H1 (cell line): ENCODE measurements around the gene ISLR2. TPM values are rescaled to one million over a fixed set of nuclear protein-coding genes. Genes with fewer than 3 reads are reported as not detected.

Source experiments
- CTCF ChIA-PET: fragments of 300-600 bp; sonication (Branson Sonifier 250); formaldehyde crosslinking; loops from one replicate; lab custom pipeline; 2021; ENCODE audit not compliant: partially characterized antibody; lab: Charles Lee
- POLR2A ChIA-PET: fragments of 300-600 bp; sonication (Branson Sonifier 250); formaldehyde crosslinking; loops from one replicate; lab custom pipeline; 2021; ENCODE audit warnings: inconsistent platforms; ENCODE audit not compliant: partially characterized antibody; lab: Charles Lee
- DNase-seq, 2 experiments: peaks; one replicate each; pipeline versions ENCODE4 v3.0.0 to v3.0.0-alpha.2; 2010 to 2022; ENCODE audit warnings: low spot score in 2 of 2, low read depth in 1 of 2, mixed read lengths in 1 of 2
- FAIRE-seq: peaks from 2 replicates; lab custom pipeline; 2011; peaks lifted over from hg19 to GRCh38; lab: Jason Lieb, UNC
- H2AFZ ChIP-seq: 2 replicates; pipeline ENCODE4 v1.8.1; 2012; ENCODE audit warnings: low read length, inconsistent platforms
- H2AK5ac ChIP-seq: 2 replicates; pipeline ENCODE4 v1.6.1; 2013; ENCODE audit warnings: low read depth, low read length
- H2BK120ac ChIP-seq: replicated peaks from 2 replicates; pipeline ENCODE3; 2013; ENCODE audit warnings: low read depth, low read length, inconsistent platforms
- H2BK12ac ChIP-seq: 2 replicates; pipeline ENCODE4 v1.6.1; 2013; ENCODE audit warnings: low read depth, low read length
- H2BK15ac ChIP-seq: 2 replicates; pipeline ENCODE4 v1.6.1; 2013; ENCODE audit warnings: low read length
- H2BK20ac ChIP-seq: 2 replicates; pipeline ENCODE4 v1.6.1; 2013; ENCODE audit warnings: low read length
- H2BK5ac ChIP-seq: 2 replicates; pipeline ENCODE4 v1.6.1; 2013; ENCODE audit warnings: low read depth, low read length
- H3K14ac ChIP-seq: 2 replicates; pipeline ENCODE4 v1.6.1; 2013; ENCODE audit warnings: inconsistent platforms; ENCODE audit not compliant: insufficient read length
- H3K18ac ChIP-seq: 2 replicates; pipeline ENCODE4 v1.6.1; 2013; ENCODE audit warnings: low read length; ENCODE audit errors: extremely low read depth
- H3K23ac ChIP-seq: 2 replicates; pipeline ENCODE4 v1.6.1; 2013; ENCODE audit warnings: inconsistent platforms; ENCODE audit not compliant: insufficient read length
- H3K23me2 ChIP-seq: 2 replicates; pipeline ENCODE4 v1.6.1; 2013; ENCODE audit warnings: low read depth, low read length
- H3K27ac ChIP-seq: 2 replicates; pipeline ENCODE4 v1.6.1; 2011; ENCODE audit warnings: low read depth, low read length, inconsistent platforms
- H3K27me3 ChIP-seq, 4 experiments: replicated peaks in 1 of 4; 1 replicate in 1 of 4; 2 replicates in 3 of 4; pipeline versions ENCODE4 v1.6.1 to v1.8.1; 2011 to 2013; ENCODE audit warnings: low read length in 3 of 4, mild to moderate bottlenecking in 3 of 4, inconsistent platforms in 2 of 4, mixed read lengths in 2 of 4, moderate library complexity in 1 of 4; ENCODE audit not compliant: control insufficient read depth in 3 of 4, insufficient read depth in 3 of 4; ENCODE audit errors: extremely low read depth in 1 of 4
- H3K36me3 ChIP-seq, 4 experiments: 2 replicates each; pipeline versions ENCODE4 v1.6.1 to v1.8.1; 2011 to 2013; ENCODE audit warnings: mild to moderate bottlenecking in 4 of 4, low read length in 3 of 4, moderate library complexity in 2 of 4, control low read depth in 1 of 4, inconsistent platforms in 1 of 4; ENCODE audit not compliant: insufficient read depth in 4 of 4, control insufficient read depth in 2 of 4
- H3K4ac ChIP-seq: replicated peaks from 2 replicates; pipeline ENCODE3; 2013; ENCODE audit warnings: low read length, low read depth, mixed read lengths, inconsistent platforms; ENCODE audit not compliant: insufficient read length
- H3K4me1 ChIP-seq, 4 experiments: replicated peaks in 1 of 4; 1 replicate in 1 of 4; 2 replicates in 3 of 4; pipeline versions ENCODE4 v1.6.1 to v1.8.1; 2011 to 2013; ENCODE audit warnings: low read length in 3 of 4, inconsistent platforms in 2 of 4, mixed read lengths in 1 of 4; ENCODE audit not compliant: insufficient read depth in 4 of 4, control insufficient read depth in 3 of 4
- H3K4me2 ChIP-seq, 2 experiments: 2 replicates each; pipeline versions ENCODE4 v1.6.1 to v1.8.1; 2011 to 2013; ENCODE audit warnings: low read depth in 2 of 2, low read length in 2 of 2, control low read depth in 1 of 2, inconsistent platforms in 1 of 2, mild to moderate bottlenecking in 1 of 2; ENCODE audit not compliant: insufficient read depth in 1 of 2
- H3K4me3 ChIP-seq, 4 experiments: fragments of 200-600, 300-600 bp in 1 of 4; sonication (generic), shearing (Covaris generic), sonication (Bioruptor Twin) in 1 of 4; 2 replicates each; pipeline versions ENCODE4 v1.5.1 to v1.8.1; 2011 to 2016; ENCODE audit warnings: low read length in 4 of 4, low read depth in 3 of 4, control low read depth in 2 of 4, inconsistent platforms in 2 of 4, mild to moderate bottlenecking in 2 of 4, mixed read lengths in 1 of 4, moderate library complexity in 1 of 4; ENCODE audit not compliant: insufficient read depth in 2 of 4; ENCODE audit errors: extremely low read depth in 1 of 4
- H3K56ac ChIP-seq: replicated peaks from 2 replicates; pipeline ENCODE3; 2013; ENCODE audit warnings: low read depth, mild to moderate bottlenecking, mixed read lengths, low read length, inconsistent platforms; ENCODE audit not compliant: insufficient read length
- H3K79me1 ChIP-seq: 2 replicates; pipeline ENCODE4 v1.6.1; 2013; ENCODE audit warnings: low read depth, low read length, control low read depth
- H3K79me2 ChIP-seq, 2 experiments: 2 replicates each; pipeline versions ENCODE4 v1.6.1 to v1.8.1; 2012 to 2013; ENCODE audit warnings: low read length in 2 of 2, mild to moderate bottlenecking in 2 of 2, inconsistent platforms in 1 of 2; ENCODE audit not compliant: insufficient read depth in 2 of 2, control insufficient read depth in 1 of 2
- H3K9ac ChIP-seq, 4 experiments: replicated peaks in 1 of 4; 1 replicate in 1 of 4; 2 replicates in 3 of 4; pipeline versions ENCODE4 v1.6.1 to v1.8.1; 2011 to 2013; ENCODE audit warnings: low read depth in 3 of 4, low read length in 3 of 4, control low read depth in 2 of 4, mild to moderate bottlenecking in 2 of 4, moderate library complexity in 2 of 4, inconsistent platforms in 1 of 4; ENCODE audit errors: extremely low read depth in 1 of 4
- H3K9me3 ChIP-seq, 2 experiments: 2 replicates each; pipeline versions ENCODE4 v1.6.1 to v1.8.1; 2012 to 2013; ENCODE audit warnings: mild to moderate bottlenecking in 2 of 2, moderate library complexity in 2 of 2, control low read depth in 1 of 2, inconsistent platforms in 1 of 2, low read depth in 1 of 2, low read length in 1 of 2, mixed read lengths in 1 of 2; ENCODE audit not compliant: insufficient read depth in 2 of 2
- H4K20me1 ChIP-seq, 2 experiments: replicated peaks in 1 of 2; 2 replicates each; pipeline versions ENCODE3 to v1.8.1; 2011 to 2013; ENCODE audit warnings: inconsistent platforms in 2 of 2, low read length in 2 of 2, mild to moderate bottlenecking in 1 of 2; ENCODE audit not compliant: insufficient read depth in 2 of 2, control insufficient read depth in 1 of 2
- H4K5ac ChIP-seq: 2 replicates; pipeline ENCODE4 v1.6.1; 2013; ENCODE audit warnings: low read length, low read depth, mixed read lengths, inconsistent platforms; ENCODE audit not compliant: insufficient read length
- H4K8ac ChIP-seq: 2 replicates; pipeline ENCODE4 v1.8.0; 2013; ENCODE audit warnings: mild to moderate bottlenecking, moderate library complexity, low read length, inconsistent platforms; ENCODE audit not compliant: insufficient read depth; ENCODE audit errors: extremely low read depth
- H4K91ac ChIP-seq: replicated peaks from 2 replicates; pipeline ENCODE3; 2013; ENCODE audit warnings: low read length, mixed read lengths, inconsistent platforms; ENCODE audit not compliant: insufficient read length
- CTBP2 ChIP-seq: IDR thresholded peaks from 2 replicates; pipeline ENCODE4 v1.7.0; 2011; ENCODE audit warnings: borderline replicate concordance, mild to moderate bottlenecking, moderate library complexity, mixed read lengths, low read length; ENCODE audit not compliant: insufficient read depth, insufficient read length
- EZH2 ChIP-seq: fragments of 200-600 bp; sonication (generic); IDR thresholded peaks from 2 replicates; pipeline ENCODE4 v1.7.1; 2012; ENCODE audit warnings: low read depth, mild to moderate bottlenecking, moderate library complexity, low read length, inconsistent platforms; ENCODE audit not compliant: severe bottlenecking
- JUN ChIP-seq: IDR thresholded peaks from 2 replicates; pipeline ENCODE4 v1.6.1; 2011; ENCODE audit warnings: low read depth, mild to moderate bottlenecking, improper control_type of control experiment, low read length
- MAFK ChIP-seq: IDR thresholded peaks from 2 replicates; pipeline ENCODE4 v1.6.1; 2012; ENCODE audit warnings: low read depth, mild to moderate bottlenecking, improper control_type of control experiment, low read length
- RAD21 ChIP-seq, 2 experiments: IDR thresholded peaks in 1 of 2; conservative IDR thresholded peaks in 1 of 2; 2 replicates each; pipeline ENCODE4 v1.6.1; 2011; ENCODE audit warnings: low read depth in 2 of 2, low read length in 2 of 2, improper control_type of control experiment in 1 of 2, inconsistent platforms in 1 of 2, mild to moderate bottlenecking in 1 of 2, moderate library complexity in 1 of 2
- RXRA ChIP-seq: IDR thresholded peaks from 2 replicates; pipeline ENCODE4 v1.6.1; 2011; ENCODE audit warnings: low read depth, mild to moderate bottlenecking, low read length, moderate library complexity; ENCODE audit not compliant: insufficient read depth
- SAP30 ChIP-seq: fragments of 300-600 bp; sonication (generic); IDR thresholded peaks from 2 replicates; pipeline ENCODE4 v1.7.1; 2012; ENCODE audit warnings: low read length, moderate library complexity, mild to moderate bottlenecking, inconsistent platforms; ENCODE audit not compliant: insufficient read depth, insufficient replicate concordance
- SP4 ChIP-seq: IDR thresholded peaks from 2 replicates; pipeline ENCODE4 v1.6.1; 2012; ENCODE audit warnings: low read length, inconsistent platforms
- TCF12 ChIP-seq: IDR thresholded peaks from 2 replicates; pipeline ENCODE4 v1.6.1; 2011; ENCODE audit warnings: low read depth, mild to moderate bottlenecking, low read length
- USF2 ChIP-seq: IDR thresholded peaks from 2 replicates; pipeline ENCODE4 v1.6.1; 2011; ENCODE audit warnings: low read length, improper control_type of control experiment
- WGBS, 2 experiments: shearing (Covaris generic) in 1 of 2; methylation state at CpG; one replicate each; pipeline versions ENCODE4 v1.1.6 to v1.1.7; 2013 to 2015; ENCODE audit warnings: low lambda C conversion rate in 2 of 2, mixed read lengths in 2 of 2, inconsistent platforms in 1 of 2, low coverage in 1 of 2, missing lambda C conversion rate in 1 of 2; ENCODE audit not compliant: insufficient replicate concordance in 2 of 2, insufficient coverage in 1 of 2, insufficient read length in 1 of 2; ENCODE audit errors: extremely low coverage in 1 of 2, missing lambda C conversion rate in 1 of 2; 5-methylcytosine and 5-hydroxymethylcytosine counted together
- polyA plus RNA-seq, 7 experiments: library from polyadenylated mRNA; depleted of rRNA in 3 of 7; stranded (reverse) in 5 of 7; unstranded in 2 of 7; fragments of >200 nt in 5 of 7; fragments of 200-250 nt in 2 of 7; gene quantifications; 1 replicate in 5 of 7; 2 replicates in 1 of 7; 4 replicates in 1 of 7; pipeline versions ENCODE4 v1.2.1 to v1.2.3, GENCODE V29; 2011 to 2013; ENCODE audit warnings: missing spikeins in 2 of 7, mixed read lengths in 2 of 7
- total RNA-seq: library from RNA; stranded (reverse); fragmentation: NEBNext Ultra II Directional; extraction: Animal tissue kit (Norgen Biotek cat#: 25700); gene quantifications from 2 replicates; pipeline ENCODE4 v1.2.1, GENCODE V29; 2021

The ISLR2 gene
- total and polyA plus RNA-seq, 2 of the 8 experiments (the other 6 are each of a cell fraction or from before 2014, with no cell fraction given) = 0.47 to 0.58 TPM

- Histone ChIP-seq H3K14ac (no peak overlapping the region), H2BK5ac (no peak overlapping the region), H3K27ac (no peak overlapping the region), H3K27me3 (no peaks in the 10 kb centered on the region; a peak in 1 of 7 replicates), H3K56ac (no peak overlapping the region), H3K36me3 (no peaks in the 10 kb centered on the region), H2BK20ac (no peak overlapping the region), H2BK15ac (0 out of 2 replicates have a peak overlapping the region, but pooled peaks have one; percentile 16), H3K4me3 (no peak overlapping the region), H2BK120ac (no peak overlapping the region), H3K9ac (no peak overlapping the region), H2AFZ (no peak overlapping the region), H3K18ac (no peak overlapping the region; the same call in 1 of the 2 replicates), H3K4me2 (no peak overlapping the region), H3K79me1 (no peaks in the 10 kb centered on the region), H3K23me2 (peaks cover 2% of the 10 kb centered on the region; the same call in 1 of the 2 replicates), H4K8ac (no peak overlapping the region; the same call in 1 of the 2 replicates), H3K4ac (no peak overlapping the region), H3K23ac (no peak overlapping the region), H3K4me1 (peaks cover 0 to 4% (median 3%) of the 10 kb centered on the region in 4 experiments; a peak in 4 of 7 replicates), H4K91ac (no peak overlapping the region), H3K9me3 (no peaks in the 10 kb centered on the region), H4K20me1 (no peaks in the 10 kb centered on the region), H2BK12ac (0 out of 2 replicates have a peak overlapping the region, but pooled peaks have one; percentile 2), H3K79me2 (no peaks in the 10 kb centered on the region), H2AK5ac (no peak overlapping the region), H4K5ac (no peak overlapping the region)
- POLR2A ChIA-PET = interaction anchor here (0.6 kb wide), 1 partner anchor 107 kb away, joined by 3 read pairs; no protein-coding TSS in a partner anchor
- TF ChIP-seq EZH2 (no peak), JUN (no peak), SP4 (no peak), USF2 (no peak), RXRA (no peak), MAFK (no peak), TCF12 (no peak), CTBP2 (no peak), RAD21 (IDR thresholded peaks at IDR 0.05 in 1 of 2, conservative IDR thresholded peaks at IDR 0.05 in 1 of 2; ENCODE audit: low read depth in 2 of 2, low read length in 2 of 2) (no peak), SAP30 (no peak)
- WGBS, 2 experiments = 91% methylated on average over 4 of the region's 4 CpGs; no CpG with 5 or more reads in 1 of the 2 experiments
- FAIRE-seq = no peak
- CTCF ChIA-PET = interaction anchor here (0.7 to 2.0 kb wide), 3 partner anchors 12 to 153 kb away, joined by 4 to 7 read pairs (median 4); no protein-coding TSS in a partner anchor
- DNase-seq = no peak
Observed at GRCh38 chr15:74167891-74168331, 37.5 kb downstream of the ISLR2 start.
